ENCODE results near the gene MCMBP. TPM values are rescaled to one million over a fixed set of nuclear protein-coding genes. Genes with fewer than 3 reads are reported as not detected.
"Not testable (repeated sequence)": the region's sequence is repeated elsewhere in the genome, so short reads cannot be mapped to it uniquely, and the experiment has no call there.

The MCMBP gene
- 30.5 TPM for total RNA-seq
- long read RNA-seq, full-length matches to known transcripts: 23 of 25 reads
- long read RNA-seq, partial matches to known transcripts: 1 of 25 reads
- long read RNA-seq, other reads (novel, unspliced or antisense): 1 of 25 reads

DNA sequence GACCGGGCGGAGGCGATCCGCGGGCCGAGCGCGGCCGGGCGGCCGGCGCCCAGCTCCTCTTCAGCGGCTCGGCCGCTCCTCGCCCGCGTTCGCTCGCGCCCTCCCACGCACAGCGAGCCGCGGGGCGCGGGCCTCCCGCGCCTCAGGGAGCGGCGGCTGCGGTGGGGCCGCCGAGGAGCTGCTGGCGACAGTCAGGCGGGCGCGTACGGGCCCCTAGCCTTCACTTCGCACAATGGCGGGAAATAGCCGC is at the start of gene MCMBP:
MCMBP (minus strand) TSS at position 234 of the 250 bp plus-strand sequence. CDS start 259 bp downstream, outside the sequence.
- ATAC-seq (no peak), DNase-seq (ENCODE audit: missing footprints) (no peak)
- intact Hi-C loops (cut with DNase I): loop anchor here (1.0 to 2.0 kb wide), 2 partner anchors 20 to 146 kb away; partner anchors contain the start of genes INPP5F and SEC23IP

DNA sequence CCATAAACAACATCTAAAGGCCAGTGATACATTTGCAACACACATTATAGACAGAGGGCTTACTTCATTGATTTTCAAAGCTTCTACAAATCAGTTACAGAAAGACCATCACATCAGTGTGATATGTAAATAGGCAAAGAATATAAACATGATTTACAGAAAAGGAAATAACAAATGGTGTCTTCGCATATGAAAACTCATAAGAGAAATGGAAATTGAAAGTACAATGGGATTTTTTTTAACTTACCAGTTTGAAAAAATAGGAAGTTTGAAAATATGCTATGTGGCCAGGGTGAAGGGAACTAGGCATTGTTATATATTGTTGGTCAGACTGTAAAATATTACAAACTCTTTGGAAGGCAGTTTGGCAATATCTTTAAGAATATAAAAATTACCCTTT is 47.2 kb upstream of the MCMBP start:
- intact Hi-C loops (cut with DNase I): no loop called here
- no peak for DNase-seq (ENCODE audit: missing footprints)
- ATAC-seq: no peak

GRCh38 chr10:119919271-119919670 is 46.6 kb upstream of the MCMBP start:
- no peak for ATAC-seq
- no peak for DNase-seq (ENCODE audit: missing footprints)
- intact Hi-C loops (cut with DNase I): no loop called here

GRCh38 chr10:119917777-119918176 is 45.1 kb upstream of the MCMBP start:
- DNase-seq (ENCODE audit: missing footprints): no peak
- no peak for ATAC-seq
- intact Hi-C loops (cut with DNase I): no loop called here

GRCh38 chr10:119910689-119911088 is 38.0 kb upstream of the MCMBP start:
- intact Hi-C loops (cut with DNase I): no loop called here

GRCh38 chr10:119908166-119908565 is 35.5 kb upstream of the MCMBP start:
- ATAC-seq (no peak), DNase-seq (ENCODE audit: missing footprints) (no peak)
- intact Hi-C loops (cut with DNase I): no loop called here

More at GRCh38 chr10:119910689-119911088, 38.0 kb upstream of the MCMBP start:
- no peak for DNase-seq (ENCODE audit: missing footprints)
- no peak for ATAC-seq

DNA sequence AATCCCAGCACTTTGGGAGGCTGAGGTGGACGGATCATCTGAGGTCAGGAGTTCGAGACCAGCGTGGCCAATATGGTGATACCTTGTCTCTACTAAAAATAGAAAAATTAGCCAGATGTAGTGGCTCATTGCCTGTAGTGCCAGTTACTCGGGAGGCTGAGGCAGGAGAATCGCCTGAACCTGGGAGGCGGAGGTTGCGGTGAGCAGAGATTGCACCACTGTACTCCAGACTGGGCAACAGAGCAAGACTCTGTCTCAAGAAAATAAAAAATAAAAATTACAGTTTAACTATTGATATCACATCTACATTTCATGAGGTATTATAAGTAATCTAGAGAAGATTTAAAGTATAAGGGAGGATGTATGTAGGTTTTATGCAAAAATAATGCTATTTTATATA is 35.1 kb upstream of the MCMBP start:
- ATAC-seq; intact Hi-C loops (cut with DNase I): not testable (repeated sequence)

GRCh38 chr10:119903946-119904666 is 31.5 kb upstream of the MCMBP start:
- intact Hi-C loops (cut with DNase I): no loop called here
- no peak for ATAC-seq
- DNase-seq (ENCODE audit: missing footprints): no peak

More for the DNA sequence above, 35.1 kb upstream of the MCMBP start:
- DNase-seq (ENCODE audit: missing footprints): not testable (repeated sequence)

DNA sequence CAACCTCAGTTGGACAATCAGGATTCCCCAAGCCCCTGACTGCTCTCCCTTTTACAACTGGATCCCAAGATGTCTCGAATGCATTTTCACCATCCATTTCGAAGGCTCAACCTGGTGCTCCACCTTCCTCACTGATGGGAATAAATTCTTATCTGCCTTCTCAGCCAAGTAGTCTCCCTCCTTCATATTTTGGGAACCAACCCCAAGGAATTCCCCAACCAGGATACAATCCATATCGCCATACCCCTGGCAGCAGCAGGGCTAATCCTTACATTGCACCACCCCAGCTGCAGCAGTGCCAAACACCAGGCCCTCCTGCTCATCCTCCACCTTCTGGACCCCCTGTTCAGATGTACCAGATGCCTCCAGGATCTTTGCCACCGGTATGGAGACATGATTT is 25.9 kb upstream of the MCMBP start:
- no peak for DNase-seq (ENCODE audit: missing footprints)
- no peak for ATAC-seq
- intact Hi-C loops (cut with DNase I): no loop called here

- intact Hi-C loops (cut with DNase I): no loop called here
- peak; percentile 51 for ATAC-seq
- DNase-seq (ENCODE audit: missing footprints): peak; percentile 79
These were observed 24.5 kb upstream of the MCMBP start for GRCh38 chr10:119896937-119897770.

GRCh38 chr10:119896061-119896655 is 23.5 kb upstream of the MCMBP start:
- intact Hi-C loops (cut with DNase I): no loop called here
- ATAC-seq (no peak), DNase-seq (ENCODE audit: missing footprints) (no peak)

- ATAC-seq (no peak), DNase-seq (ENCODE audit: missing footprints) (no peak)
- intact Hi-C loops (cut with DNase I): no loop called here
These were observed 21.3 kb upstream of the MCMBP start for GRCh38 chr10:119893845-119894427.

DNA sequence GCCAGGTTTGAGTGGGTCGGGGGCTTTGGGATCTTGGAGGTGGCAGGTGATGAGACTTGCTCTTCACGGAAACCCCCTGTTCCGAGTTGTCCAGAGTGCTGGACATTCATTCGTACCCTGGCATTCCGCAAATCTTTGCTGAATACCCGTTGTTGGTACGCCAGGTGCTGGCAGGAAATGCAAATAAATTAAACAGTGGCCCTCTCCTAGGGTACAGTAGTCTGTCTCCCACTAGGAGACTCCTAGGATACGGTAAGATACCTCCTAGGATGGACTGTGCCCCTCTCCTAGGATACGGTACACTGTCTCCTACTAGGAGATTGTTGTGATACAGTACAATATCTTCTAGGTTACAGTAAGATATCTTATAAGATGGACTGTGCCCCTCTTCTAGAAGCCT is 20.4 kb upstream of the MCMBP start:
- ATAC-seq (no peak), DNase-seq (ENCODE audit: missing footprints) (no peak)
- intact Hi-C loops (cut with DNase I): no loop called here

- intact Hi-C loops (cut with DNase I): loop anchor here (1.0 kb wide), 1 partner anchor 20 kb away; the partner anchor contains the start of gene MCMBP
- ATAC-seq (peak; percentile 99), DNase-seq (ENCODE audit: missing footprints) (peak; percentile 99)
These were observed 19.8 kb upstream of the MCMBP start, which contains the start of gene SEC23IP for GRCh38 chr10:119892188-119893065. Gene SEC23IP (plus strand): TSS chr10:119892730. CDS start chr10:119892783, 53 bp downstream.

DNA sequence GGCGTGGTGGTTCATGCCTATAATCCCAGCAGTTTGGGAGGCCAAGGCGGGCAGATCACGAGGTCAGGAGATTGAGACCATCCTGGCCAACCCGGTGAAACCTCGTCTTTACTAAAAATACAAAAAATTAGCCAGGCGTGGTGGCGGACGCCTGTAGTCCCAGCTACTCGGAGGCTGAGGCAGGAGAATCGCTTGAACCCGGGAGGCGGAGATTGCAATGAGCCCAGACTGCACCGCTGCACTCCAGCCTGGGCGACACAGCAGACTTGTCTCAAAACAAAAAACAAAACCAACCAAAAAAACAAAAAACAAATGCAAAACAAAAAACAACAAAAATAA is 19.2 kb upstream of the MCMBP start:
- not testable (repeated sequence) for DNase-seq (ENCODE audit: missing footprints); ATAC-seq
- intact Hi-C loops (cut with DNase I): loop anchor here (1.0 kb wide), 1 partner anchor 20 kb away; the partner anchor contains the start of gene MCMBP

DNA sequence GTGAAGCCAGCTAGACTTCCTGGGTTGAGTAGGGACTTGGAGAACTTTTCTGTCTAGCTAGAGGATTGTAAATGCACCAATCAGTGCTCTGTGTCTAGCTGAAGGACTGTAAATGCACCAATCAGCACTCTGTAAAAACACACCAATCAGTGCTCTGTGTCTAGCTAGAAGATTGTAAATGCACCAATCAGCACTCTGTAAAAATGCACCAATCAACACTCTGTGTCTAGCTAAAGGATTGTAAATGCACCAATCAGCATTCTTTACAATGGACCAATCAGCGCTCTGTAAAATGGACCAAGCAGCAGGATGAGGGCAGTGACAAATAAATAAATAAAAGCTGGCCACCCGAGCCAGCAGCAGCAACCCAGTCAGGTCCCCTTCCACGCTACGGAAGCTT is 17.7 kb upstream of the MCMBP start:
- DNase-seq (ENCODE audit: missing footprints); ATAC-seq; intact Hi-C loops (cut with DNase I): not testable (repeated sequence)

DNA sequence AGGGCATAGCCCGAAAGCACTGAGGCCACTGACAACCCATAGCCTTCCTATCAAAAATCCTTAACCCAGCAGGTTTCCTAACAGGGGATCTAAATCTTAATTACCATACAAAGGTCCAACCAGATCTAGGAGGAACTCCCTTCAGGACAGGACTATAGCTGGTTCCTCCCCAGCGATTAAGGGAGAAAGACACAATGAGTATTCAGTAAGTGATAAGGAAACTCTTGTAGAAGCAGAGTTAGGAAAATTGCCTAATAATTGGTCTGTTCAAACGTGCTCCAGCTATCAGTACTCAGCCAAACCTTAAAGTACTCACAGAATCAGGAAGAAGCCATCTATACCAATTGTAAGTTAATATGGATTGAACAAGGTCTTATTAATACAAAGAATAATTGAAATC is 16.6 kb upstream of the MCMBP start:
- intact Hi-C loops (cut with DNase I); ATAC-seq: not testable (repeated sequence)

GRCh38 chr10:119888715-119889114 is 16.1 kb upstream of the MCMBP start:
- DNase-seq (ENCODE audit: missing footprints); intact Hi-C loops (cut with DNase I); ATAC-seq: not testable (repeated sequence)

More for the DNA sequence above, 16.6 kb upstream of the MCMBP start:
- not testable (repeated sequence) for DNase-seq (ENCODE audit: missing footprints)

Data from Right ventricle myocardium inferior (tissue), 1 donor.